A204.1 (cell line): ENCODE measurements around the gene APOBR.
"Not testable (repeated sequence)": the region's sequence is repeated elsewhere in the genome, so short reads cannot be mapped to it uniquely, and the experiment has no call there.

Experiments
- FAIRE-seq: peaks from 2 replicates; lab custom pipeline; 2012; peaks lifted over from hg19 to GRCh38; lab: Jason Lieb, UNC

APOBR gene, protein sequence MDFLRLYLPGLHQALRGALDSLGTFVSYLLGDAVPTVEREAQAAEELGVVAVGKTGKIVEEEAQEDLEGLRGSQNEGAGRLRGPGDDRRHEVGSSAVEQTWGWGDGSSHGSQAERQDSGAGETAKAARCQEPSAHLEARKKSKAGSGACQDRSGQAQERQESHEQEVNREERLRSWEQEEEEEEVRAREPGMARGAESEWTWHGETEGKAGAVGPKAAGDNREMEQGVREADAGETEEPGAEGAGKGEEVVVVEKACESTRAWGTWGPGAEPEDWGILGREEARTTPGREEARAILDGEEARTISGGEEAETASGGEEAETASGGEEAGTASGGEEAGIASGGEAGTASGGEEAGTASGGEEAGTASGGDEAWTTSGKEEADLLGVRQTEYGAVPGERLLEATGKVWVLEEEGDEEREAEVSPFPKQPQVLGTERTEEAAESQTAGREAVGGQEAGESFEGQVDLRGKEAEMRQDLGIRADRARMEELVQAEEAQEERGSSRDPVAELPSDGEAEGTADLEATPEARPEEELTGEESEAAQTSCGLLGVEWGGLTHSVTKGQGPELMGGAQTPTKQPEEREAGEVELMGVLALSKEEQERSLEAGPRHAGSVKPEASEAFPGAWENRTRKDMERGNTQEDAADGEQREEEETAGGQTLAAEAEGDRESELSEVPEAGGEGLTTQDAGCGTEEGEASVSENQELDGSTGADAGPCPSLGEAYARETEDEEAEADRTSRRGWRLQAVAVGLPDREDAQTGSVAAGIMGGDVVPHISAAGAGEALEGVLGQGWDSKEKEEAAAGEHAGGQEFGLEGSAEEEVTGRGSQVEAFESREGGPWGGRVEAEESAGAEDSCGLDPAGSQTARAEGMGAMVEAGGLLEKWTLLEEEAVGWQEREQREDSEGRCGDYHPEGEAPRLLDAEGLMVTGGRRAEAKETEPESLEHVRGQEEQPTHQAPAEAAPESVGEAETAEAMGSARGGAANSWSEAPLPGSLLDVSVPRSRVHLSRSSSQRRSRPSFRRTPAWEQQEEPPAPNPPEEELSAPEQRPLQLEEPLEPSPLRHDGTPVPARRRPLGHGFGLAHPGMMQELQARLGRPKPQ

DNA sequence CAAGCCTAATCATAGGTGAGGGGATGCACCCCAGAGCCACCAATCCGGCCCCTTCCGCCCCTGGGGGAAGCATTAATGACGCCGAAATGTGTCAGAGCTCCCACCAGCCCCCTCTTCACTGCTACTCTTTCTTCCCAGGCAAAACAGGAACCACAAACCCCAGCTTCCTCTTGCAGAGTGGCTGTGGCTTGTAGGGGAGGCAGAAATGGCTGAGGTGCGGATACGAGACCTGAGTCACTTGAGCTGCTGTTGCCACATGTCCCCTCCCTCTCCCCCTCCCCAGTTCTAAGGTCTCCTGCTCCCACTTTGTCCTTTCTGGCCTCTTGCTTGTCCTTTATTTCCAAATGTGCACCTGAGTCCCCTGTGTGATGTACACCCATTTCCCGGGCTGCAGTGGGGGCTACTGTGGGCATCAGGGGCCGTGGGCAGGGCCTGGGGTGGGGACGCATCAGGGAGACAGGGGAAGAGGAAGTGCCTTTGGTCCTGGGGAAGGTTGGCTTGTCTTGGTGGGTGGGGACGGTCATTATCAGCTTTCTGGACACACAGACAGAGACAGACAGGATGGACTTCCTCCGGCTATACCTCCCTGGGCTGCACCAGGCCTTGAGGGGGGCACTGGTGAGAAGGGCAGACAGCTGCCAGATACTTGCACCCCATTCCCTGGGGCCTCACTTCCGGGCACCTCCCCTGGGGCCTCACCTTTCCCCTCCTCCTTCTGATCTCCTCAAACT, at the start of gene APOBR:
APOBR (plus strand) TSS at position 523 of the 731 bp plus-strand sequence; CDS start at position 562, 39 bp downstream.
- no peak for FAIRE-seq

DNA sequence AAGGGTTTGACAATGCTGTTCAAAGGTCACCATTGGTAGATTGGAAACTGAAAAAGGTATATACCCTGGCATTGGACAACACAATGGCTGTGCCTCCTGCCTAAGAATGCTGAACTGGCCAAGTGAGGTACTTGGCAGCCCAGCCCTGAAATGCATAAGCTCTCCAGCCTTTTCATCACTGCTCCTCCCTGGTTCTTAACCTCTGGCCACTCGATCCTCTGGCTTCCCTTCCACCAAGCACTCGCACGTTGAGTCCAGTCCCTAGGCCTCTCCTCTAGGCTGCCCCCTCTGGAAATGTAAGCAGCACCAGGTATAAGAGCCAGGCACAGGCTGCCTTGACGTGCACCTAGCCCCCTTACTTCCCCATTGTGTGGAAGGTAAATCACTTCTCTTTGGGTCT, 48.1 kb upstream of the APOBR start:
- not testable (repeated sequence) for FAIRE-seq

DNA sequence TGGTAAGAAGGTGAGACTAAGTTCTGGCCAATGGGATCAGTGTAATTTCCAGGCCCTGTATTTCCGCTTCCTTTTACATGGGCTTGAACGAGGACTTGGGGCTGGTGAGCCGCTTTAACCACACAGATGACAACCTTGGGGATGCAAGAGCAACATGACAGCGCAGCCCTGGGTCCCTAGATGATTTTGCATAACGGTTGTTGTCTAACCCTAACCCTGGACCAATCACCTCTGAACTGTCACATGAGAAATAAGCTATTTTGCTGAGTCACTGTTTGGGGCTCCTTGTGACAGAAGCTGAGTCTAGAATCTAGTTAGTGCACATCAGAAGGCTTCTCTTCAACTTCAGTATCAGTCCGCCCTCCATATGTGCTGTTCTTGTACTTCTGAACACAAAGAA, 47.4 kb upstream of the APOBR start:
- not testable (repeated sequence) for FAIRE-seq

DNA sequence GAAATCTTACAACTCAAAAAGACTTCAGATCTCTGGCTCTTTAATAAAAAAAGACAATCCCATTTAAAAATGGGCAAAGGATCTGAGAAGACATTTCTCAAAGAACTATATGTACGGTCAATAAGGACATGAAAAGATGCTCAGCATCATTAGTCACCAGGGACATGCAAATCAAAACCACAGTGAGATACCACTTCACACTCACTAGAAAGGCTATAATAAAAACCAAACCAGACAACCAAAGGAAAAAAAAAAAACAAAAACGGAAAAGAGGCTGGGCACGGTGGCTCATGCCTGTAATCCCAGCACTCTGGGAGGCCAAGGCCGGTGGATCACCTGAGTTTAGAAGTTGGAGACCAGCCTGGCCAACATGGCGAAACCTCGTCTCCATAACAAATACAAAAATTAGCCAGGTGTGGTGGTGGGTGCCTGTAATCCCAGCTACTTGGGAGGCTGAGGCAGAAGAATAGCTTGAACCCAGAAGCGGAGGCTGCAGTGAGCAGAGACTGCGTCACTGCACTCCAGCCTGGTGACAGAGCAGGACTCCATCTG, 20.7 kb upstream of the APOBR start:
- no peak for FAIRE-seq

DNA sequence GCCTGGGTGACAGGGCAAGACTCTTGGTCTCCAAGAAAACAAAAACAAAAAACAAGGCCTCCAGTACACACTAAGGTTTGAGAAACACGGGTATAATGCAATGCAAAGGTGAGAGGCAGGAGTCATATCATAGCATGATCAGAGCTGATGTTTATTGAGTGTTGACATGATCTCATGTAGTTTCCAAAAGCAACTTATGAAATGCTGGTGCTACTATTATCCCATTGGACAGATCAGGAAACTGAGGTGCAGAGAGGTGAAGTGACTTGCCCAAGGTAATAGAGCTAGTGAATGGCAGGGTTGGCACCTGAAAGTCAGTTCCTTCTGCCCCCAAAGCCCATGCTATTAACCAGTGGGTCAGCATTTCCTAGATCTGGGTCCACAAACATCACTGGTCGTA, 19.2 kb upstream of the APOBR start:
- no peak for FAIRE-seq

DNA sequence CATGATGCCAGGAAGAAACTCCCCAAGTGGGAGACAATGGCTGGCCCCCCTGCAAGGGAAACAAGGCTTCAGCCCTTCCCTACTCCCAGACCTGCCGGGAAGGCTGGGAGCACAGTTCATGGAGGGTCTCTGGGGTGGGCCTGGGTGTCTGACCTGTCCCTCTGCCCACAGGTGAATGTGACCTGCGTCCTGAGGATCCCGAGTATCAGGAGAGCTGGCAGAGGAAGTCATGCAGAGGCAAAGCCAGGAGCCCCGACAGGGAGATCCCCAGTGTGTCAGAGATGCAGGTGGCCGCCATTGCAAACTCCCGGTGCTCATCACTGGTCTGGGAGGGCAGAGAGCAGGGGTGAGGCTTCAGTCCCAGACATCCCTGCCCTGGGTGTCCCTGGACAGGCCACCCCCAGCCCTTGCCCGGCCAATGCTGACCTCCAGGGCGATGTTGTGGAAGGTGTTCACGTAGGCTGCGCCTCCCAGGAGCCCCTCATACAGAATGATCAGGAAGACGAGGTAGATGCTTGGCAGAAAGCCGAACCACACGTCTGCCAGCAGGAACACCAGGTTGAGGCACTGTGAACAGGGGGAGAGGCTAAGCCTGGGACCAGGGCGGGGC, 17.0 kb upstream of the APOBR start:
- no peak for FAIRE-seq

DNA sequence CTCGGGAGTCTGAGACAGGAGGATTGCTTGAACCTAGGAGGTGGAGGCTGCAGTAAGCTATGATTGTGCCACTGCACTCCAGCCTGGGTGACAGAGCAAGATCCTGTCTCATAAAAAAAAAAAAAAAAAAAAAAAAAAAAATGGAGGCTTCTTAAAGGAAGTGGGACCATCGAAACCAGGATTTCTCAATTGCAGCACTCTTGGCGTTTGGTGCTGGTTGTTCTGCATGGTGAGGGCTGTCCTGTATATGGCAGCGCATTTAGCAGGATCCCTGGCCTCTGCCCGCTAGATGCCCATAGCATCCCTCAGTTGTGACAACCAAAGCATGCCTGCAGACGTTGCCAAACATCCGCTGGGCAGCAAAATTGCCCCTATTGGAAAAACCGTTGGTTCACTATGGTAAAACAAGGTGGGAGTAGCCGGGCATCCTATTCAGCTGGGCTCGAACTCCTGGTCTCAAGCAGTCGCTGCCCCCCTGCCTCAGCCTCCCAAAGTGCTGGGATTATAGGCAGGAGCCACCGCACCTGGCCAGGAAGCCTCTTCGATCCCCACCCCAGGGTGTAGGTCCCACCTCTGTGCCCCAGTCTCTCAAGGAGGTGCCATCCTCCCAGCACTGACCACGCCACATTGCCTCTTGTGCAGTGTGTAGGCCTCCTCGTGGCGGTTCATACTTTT, 15.8 kb upstream of the APOBR start:
- FAIRE-seq, result no peak

DNA sequence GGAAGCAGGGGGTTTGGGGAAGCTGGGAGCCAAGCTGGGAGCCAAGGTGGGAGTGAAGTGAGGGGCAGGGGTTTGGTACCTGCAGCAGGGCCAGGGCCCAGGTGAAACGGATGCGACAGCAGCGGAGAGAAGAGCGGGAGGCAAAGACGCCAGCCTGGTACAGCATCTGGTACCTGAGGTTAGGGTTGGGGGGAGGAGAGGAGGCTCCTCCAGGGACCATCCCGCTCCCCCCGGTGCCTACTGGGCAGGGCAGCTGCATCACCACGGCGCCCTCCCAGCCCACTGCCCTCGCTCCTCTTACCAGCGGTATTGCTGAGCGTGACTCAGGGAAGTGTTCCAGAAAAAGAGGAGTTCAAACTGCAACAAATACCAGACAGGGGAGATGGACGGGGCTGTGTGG, 12.4 kb upstream of the APOBR start:
- no peak for FAIRE-seq

DNA sequence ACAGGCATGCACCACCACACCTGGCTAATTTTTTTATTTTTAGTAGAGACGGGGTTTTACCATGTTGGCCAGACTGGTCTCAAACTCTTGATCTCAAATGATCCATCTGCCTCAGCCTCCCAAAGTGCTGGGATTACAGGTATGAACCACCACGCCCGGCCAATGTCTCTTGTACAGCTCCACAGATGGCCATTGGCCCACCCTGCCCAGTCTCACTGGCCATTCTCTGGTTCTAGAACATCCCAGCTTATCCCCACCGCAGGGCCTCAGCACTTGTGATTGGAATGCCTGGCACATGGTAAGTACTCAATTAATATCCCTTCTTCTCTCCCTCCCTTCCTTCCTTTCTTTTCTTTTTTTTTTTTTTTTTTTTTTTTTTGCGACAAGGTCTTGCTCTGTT, 11.1 kb upstream of the APOBR start:
- not testable (repeated sequence) for FAIRE-seq

DNA sequence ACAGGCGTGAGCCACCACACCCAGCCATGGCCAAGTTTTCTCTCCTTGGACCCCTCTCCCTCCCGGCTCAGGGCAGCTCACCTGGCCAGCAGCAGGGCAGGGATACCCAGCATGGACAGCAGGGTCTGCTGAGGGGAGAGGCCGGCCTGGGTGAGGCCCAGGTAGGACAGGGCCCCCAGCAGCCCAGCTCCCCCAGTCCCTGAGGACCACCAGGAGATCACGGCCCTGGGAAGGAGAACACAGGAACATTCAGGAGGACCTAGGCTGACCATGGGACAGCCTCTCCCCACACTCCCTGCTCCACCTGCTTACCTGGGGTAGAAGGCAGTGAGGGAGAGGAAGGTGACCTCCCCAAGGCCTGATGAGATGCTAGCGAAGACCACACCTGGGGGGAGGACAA, 8.2 kb upstream of the APOBR start:
- FAIRE-seq, result no peak

DNA sequence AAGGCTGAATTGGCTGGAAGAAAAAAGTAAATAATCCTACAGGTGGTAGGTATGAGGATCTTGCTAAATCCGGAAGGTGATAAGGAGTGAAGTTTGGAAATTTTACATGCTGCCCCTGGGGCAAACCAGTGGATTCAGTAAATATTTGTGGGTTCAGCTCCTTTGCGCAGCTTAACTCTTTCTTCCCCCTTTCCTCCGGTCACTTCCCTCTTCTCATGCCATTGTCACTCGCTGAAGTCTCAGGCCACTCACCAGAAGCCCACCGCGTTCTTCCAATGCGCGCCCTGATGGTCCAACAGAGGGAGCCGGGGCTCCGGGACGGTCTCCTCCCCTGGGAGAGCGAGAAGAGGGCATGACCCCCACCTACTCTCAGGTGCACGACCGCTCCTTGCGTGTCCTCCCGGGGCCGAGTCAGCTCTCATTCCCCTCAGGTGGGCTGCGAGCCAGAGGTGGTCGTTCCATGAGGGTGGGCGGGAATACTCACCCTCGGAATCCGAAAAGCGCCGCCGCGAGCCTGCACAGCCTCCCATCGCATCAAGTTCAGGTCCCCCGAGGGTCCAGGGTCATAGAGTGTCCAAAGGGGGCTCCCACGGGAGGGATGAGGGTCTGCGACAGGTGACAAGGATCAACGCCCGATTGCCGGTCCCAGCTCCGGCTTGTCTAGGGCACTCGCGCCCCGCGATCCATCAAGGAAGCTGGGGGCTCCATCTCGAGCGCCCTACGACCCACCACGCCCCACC, 3.0 kb upstream of the APOBR start:
- no peak for FAIRE-seq

DNA sequence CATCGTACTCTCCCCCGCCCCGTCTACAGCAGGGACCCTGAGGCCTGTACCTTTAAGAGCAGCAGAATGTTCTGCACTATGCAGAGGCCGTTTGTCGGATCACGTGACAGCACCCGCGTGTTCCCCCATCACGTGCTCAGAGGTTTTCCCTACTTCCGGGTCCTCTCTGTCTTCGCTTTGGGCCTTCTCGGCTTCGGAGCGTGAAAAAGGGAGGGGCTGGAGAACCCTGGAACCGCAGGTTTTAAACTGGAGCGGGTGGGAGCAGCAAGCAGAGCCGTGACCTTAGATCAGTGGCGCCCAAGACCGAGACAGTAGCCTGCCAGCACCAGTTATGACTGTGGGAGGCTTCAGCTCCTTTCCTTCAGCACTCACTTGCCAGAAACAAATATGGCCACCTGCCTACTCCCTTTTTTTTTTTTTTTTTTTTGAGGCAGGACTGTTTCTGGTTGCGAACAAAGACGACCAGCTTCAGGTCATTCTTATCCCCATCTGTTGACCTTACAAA, 2.4 kb upstream of the APOBR start, which contains the start of gene CLN3:
CLN3 (minus strand) TSS at position 105 of the 505 bp plus-strand sequence. CDS start 315 bp downstream, outside the sequence.
- FAIRE-seq, result no peak

DNA sequence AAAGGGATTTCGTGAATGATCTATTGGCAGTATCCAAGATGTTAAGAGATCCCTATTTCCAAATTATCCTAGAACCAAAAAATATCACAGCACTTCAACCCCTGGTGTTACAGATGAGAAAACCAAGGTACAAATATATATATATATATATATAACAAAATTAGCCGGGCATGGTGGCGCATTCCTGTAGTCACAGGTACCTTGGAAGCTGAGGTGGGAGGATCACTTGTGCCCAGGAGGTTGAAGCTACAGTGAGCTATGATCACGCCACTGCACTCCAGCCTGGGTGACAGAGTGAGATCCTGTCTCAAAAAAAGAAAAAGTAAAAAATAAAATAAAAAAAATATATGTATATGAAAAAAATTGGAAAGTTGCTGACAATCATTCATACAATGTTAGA, 1.9 kb upstream of the APOBR start:
- FAIRE-seq, result no peak

DNA sequence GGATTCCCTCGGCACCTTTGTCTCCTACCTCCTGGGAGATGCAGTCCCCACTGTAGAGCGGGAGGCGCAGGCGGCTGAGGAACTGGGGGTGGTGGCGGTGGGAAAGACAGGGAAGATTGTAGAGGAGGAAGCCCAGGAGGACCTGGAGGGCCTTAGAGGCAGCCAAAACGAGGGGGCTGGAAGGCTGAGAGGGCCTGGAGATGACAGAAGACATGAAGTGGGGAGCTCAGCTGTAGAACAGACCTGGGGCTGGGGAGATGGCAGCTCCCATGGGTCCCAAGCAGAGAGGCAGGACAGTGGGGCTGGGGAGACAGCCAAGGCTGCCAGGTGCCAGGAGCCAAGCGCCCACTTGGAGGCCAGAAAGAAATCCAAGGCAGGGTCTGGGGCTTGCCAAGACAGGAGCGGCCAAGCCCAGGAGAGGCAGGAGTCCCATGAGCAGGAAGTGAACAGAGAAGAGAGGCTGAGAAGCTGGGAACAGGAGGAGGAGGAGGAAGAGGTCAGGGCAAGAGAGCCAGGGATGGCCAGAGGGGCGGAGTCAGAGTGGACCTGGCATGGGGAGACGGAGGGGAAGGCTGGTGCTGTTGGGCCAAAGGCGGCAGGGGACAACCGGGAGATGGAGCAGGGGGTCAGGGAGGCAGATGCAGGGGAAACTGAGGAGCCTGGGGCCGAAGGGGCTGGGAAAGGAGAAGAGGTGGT, 803 bp downstream of the APOBR start:
- no peak for FAIRE-seq

DNA sequence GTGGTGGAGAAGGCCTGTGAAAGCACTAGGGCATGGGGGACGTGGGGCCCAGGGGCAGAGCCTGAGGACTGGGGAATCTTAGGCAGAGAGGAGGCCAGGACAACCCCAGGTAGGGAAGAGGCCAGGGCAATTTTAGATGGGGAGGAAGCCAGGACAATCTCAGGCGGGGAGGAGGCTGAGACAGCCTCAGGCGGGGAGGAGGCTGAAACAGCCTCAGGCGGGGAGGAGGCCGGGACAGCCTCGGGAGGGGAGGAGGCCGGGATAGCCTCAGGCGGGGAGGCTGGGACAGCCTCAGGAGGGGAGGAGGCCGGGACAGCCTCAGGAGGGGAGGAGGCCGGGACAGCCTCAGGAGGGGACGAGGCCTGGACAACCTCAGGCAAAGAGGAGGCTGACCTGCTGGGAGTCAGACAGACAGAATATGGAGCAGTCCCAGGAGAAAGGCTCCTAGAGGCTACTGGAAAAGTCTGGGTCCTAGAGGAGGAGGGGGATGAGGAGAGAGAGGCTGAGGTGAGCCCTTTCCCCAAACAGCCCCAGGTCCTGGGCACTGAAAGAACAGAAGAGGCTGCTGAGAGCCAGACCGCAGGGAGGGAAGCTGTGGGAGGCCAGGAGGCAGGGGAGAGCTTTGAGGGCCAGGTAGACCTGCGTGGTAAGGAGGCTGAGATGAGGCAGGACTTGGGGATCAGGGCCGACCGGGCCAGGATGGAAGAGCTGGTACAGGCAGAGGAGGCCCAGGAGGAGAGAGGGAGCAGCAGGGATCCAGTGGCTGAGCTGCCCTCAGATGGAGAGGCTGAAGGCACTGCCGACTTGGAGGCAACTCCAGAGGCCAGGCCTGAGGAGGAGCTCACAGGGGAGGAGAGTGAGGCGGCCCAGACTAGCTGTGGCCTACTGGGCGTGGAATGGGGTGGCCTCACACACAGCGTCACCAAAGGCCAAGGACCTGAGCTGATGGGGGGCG, 1.6 kb downstream of the APOBR start:
- FAIRE-seq, result no peak

DNA sequence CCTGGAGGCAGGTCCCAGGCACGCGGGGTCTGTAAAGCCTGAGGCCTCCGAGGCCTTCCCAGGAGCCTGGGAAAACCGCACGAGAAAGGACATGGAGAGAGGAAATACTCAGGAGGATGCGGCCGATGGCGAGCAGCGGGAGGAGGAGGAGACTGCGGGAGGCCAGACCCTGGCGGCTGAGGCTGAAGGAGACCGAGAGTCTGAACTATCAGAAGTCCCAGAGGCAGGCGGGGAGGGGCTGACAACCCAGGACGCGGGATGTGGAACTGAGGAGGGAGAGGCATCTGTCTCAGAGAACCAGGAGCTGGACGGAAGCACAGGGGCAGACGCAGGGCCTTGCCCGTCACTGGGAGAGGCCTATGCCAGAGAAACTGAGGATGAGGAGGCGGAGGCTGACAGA, 2.4 kb downstream of the APOBR start:
- no peak for FAIRE-seq

DNA sequence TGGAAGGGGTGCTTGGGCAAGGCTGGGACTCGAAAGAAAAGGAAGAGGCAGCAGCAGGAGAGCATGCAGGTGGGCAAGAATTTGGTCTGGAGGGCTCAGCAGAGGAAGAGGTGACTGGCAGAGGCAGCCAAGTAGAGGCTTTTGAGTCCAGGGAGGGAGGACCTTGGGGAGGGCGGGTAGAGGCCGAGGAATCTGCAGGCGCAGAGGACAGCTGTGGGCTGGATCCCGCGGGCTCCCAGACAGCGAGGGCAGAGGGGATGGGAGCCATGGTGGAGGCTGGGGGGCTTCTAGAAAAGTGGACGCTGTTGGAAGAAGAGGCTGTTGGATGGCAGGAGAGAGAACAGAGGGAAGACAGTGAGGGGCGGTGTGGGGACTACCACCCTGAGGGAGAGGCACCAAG, 2.9 kb downstream of the APOBR start:
- no peak for FAIRE-seq
